RWPE2 (cell line): ENCODE results near the gene SPATA16.

Experiments used
- ATAC-seq: fragments of 200-7000 bp; cut with Tn5 transposase; 3 replicates; pipeline ENCODE4 v1.9.1; 2021; ENCODE audit warnings: low read depth
- DNase-seq: peaks from one replicate; pipeline ENCODE4 v3.0.0-alpha.2; 2020; ENCODE audit warnings: low spot score
- H3K27ac ChIP-seq: fragments of 450-650 bp; 2 replicates; pipeline ENCODE4 v1.5.1; 2017; ENCODE audit warnings: mild to moderate bottlenecking; ENCODE audit not compliant: poor library complexity, severe bottlenecking
- H3K27me3 ChIP-seq: fragments of 250-450 bp; sonication (Bioruptor Pico); 2 replicates; pipeline ENCODE4 v1.5.1; 2021; ENCODE audit warnings: mild to moderate bottlenecking, moderate library complexity; ENCODE audit not compliant: insufficient read depth, poor library complexity, severe bottlenecking
- H3K36me3 ChIP-seq: fragments of 250-450 bp; sonication (Bioruptor Pico); 2 replicates; pipeline ENCODE4 v1.5.1; 2020; ENCODE audit warnings: low read depth, mild to moderate bottlenecking, moderate library complexity
- H3K4me1 ChIP-seq: fragments of 250-450 bp; sonication (Bioruptor Pico); 2 replicates; pipeline ENCODE4 v1.5.1; 2021; ENCODE audit warnings: mild to moderate bottlenecking, moderate library complexity; ENCODE audit not compliant: insufficient read depth, poor library complexity, severe bottlenecking
- H3K4me3 ChIP-seq: fragments of 250-450 bp; sonication (Bioruptor Pico); 2 replicates; pipeline ENCODE4 v1.5.1; 2021; ENCODE audit warnings: mild to moderate bottlenecking, moderate library complexity; ENCODE audit not compliant: severe bottlenecking
- H3K9me3 ChIP-seq: fragments of 250-450 bp; sonication (Bioruptor Pico); 2 replicates; pipeline ENCODE4 v1.5.1; 2021; ENCODE audit warnings: mild to moderate bottlenecking, moderate library complexity; ENCODE audit not compliant: severe bottlenecking
- TF ChIP-seq, protein P1 (sequence below): fragments of 450-650 bp; IDR thresholded peaks from one replicate; pipeline ENCODE4 v1.5.1; 2017; ENCODE audit warnings: mild to moderate bottlenecking, moderate library complexity; ENCODE audit not compliant: poor library complexity, severe bottlenecking

Gene SPATA16

DNA sequence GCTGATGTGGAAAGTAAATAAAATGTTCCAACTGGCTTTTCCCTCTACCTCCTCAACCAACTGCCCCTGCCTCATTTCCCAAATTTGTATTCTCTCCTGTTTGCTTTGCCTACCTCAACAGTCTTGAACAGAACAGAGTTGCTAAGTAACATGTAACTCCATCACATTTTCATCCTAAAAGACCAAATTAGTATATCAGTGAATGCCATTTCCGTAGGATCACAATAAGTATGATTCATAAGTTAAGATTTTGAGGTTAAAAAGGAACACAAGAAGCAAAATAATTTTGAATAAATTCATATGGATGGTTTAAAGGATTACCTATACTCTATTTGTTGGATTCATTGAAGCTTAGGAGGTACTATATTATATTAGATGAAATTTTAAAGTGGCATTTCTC, 235.6 kb downstream of the SPATA16 start:
- H3K27me3 ChIP-seq: peaks cover 20% of the 10 kb centered on the region
- H3K27ac ChIP-seq: no peak overlapping the region
- H3K4me3 ChIP-seq: no peak overlapping the region
- TF ChIP-seq, protein P1, sequence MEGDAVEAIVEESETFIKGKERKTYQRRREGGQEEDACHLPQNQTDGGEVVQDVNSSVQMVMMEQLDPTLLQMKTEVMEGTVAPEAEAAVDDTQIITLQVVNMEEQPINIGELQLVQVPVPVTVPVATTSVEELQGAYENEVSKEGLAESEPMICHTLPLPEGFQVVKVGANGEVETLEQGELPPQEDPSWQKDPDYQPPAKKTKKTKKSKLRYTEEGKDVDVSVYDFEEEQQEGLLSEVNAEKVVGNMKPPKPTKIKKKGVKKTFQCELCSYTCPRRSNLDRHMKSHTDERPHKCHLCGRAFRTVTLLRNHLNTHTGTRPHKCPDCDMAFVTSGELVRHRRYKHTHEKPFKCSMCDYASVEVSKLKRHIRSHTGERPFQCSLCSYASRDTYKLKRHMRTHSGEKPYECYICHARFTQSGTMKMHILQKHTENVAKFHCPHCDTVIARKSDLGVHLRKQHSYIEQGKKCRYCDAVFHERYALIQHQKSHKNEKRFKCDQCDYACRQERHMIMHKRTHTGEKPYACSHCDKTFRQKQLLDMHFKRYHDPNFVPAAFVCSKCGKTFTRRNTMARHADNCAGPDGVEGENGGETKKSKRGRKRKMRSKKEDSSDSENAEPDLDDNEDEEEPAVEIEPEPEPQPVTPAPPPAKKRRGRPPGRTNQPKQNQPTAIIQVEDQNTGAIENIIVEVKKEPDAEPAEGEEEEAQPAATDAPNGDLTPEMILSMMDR: no peak
- DNase-seq: no peak
- H3K9me3 ChIP-seq: no peaks in the 10 kb centered on the region
- no peak for ATAC-seq
- H3K4me1 ChIP-seq: no peaks in the 10 kb centered on the region
- no peaks in the 10 kb centered on the region for H3K36me3 ChIP-seq

DNA sequence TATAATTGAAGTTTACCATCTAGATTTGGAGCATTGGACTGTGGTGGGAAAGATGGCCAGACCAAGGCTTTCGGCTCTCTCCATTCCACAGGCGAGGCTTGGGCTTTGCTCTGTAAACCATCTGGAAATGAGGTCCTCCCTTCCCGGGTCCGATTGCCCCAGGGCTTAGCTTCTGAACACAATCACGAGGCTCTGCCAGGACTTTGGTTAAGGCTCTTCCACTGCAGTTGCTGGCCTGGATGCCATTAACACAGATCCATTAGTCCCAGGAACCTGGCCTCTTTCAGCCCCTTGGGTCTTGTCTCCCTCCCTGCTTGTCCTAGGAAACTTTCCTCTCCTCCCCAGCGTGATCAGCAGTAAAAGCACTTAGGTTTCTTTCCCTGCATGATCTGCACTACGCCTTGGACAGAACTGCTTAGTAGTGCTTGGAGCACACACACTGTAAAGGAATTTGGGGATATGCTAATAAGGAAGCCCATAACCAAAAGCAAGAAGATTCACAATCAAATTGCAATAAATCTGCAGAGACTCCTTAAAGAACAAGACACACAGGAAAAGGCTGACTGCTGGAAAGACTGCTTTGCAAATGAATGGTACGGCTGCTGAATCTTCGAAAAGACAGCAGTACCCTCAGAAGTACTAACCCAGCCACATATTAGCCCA, 236.2 kb downstream of the SPATA16 start:
- no peaks in the 10 kb centered on the region for H3K4me1 ChIP-seq
- ATAC-seq (no peak), DNase-seq (no peak)
- H3K27ac ChIP-seq: no peak overlapping the region
- no peaks in the 10 kb centered on the region for H3K9me3 ChIP-seq
- no peak overlapping the region for H3K4me3 ChIP-seq
- TF ChIP-seq, protein P1: no peak
- H3K36me3 ChIP-seq: no peaks in the 10 kb centered on the region
- peaks cover 20% of the 10 kb centered on the region for H3K27me3 ChIP-seq

DNA sequence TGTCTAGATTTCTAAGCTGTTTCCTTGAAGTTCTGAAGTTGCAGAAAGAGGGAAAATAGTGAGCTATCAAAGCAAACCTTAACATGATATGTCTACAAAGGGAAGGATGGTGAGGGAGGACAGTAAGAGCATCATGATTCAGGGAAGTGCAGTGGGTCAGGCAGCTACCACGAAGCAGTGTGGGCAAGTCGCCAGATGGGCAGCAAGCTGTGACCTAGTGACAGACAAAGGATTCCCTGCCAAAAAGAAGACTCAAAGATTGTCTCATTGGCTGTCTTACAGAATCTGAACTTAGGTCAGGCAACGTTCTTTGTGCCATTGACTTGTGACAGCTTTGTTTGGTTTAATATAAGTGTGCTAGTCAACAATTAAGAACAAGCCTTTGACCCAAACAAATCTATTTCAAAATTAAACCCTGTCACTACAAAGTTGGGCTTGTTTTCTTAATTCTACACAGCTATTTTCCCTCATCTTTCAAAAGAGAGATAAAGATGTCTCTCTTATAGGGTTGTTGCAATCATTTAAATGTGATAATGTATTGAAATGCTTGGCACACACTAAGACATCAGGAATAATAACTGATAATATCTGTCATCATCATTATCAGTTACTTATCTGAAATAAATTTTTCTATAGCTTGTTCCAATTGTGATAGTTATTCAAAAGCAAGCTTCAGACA, 237.3 kb downstream of the SPATA16 start:
- no peak overlapping the region for H3K4me3 ChIP-seq
- no peak for DNase-seq
- no peaks in the 10 kb centered on the region for H3K4me1 ChIP-seq
- ATAC-seq: no peak
- no peaks in the 10 kb centered on the region for H3K36me3 ChIP-seq
- TF ChIP-seq, protein P1: no peak
- H3K27ac ChIP-seq: no peak overlapping the region
- H3K9me3 ChIP-seq: peaks cover 4% of the 10 kb centered on the region
- H3K27me3 ChIP-seq: peaks cover 20% of the 10 kb centered on the region

DNA sequence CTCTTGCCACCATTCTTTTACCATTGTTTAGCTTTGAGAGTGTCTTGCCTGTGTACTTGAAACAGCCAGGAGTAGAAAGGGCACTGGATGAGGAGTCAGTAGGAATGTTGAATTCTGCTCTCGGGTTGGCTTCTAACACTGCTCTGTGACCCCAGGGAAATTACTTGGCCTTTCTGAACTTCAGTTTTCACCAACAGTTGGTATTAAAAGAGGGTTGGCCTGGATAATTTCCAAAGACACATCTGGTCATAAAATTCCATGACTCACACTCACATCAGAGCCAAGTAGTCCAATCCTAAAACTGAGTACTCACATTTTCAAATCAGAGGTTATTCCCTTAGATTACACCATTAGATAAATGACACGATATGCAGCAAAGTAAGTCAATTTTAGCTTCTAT, 248.9 kb downstream of the SPATA16 start:
- TF ChIP-seq, protein P1: no peak
- Histone ChIP-seq H3K9me3 (no peaks in the 10 kb centered on the region), H3K36me3 (no peaks in the 10 kb centered on the region), H3K4me1 (no peaks in the 10 kb centered on the region), H3K27me3 (no peaks in the 10 kb centered on the region), H3K4me3 (no peak overlapping the region), H3K27ac (no peak overlapping the region)
- 0 out of 3 replicates have a peak, but pooled peaks have one; percentile 27 for ATAC-seq
- DNase-seq: no peak

DNA sequence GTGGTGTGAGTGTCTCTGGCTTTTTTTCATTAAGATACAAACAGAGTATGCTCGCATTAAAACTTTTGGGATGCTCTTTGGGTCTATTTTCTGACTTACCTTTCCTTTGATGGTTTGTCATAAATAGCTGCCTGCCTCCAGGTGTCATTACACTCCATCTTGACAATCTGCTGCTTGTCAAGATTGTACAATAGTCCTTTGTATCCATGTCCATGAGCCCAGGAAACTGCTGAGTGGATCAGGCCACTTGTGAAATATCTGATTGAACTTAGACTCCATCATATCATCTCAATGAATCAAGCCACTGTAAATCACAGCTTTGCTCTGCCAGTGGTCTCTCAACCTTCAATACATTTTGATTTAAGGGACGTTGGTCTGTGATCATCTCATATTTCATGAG, 255.3 kb downstream of the SPATA16 start:
- DNase-seq (no peak), ATAC-seq (no peak)
- Histone ChIP-seq H3K4me1 (no peaks in the 10 kb centered on the region), H3K4me3 (no peak overlapping the region), H3K9me3 (no peaks in the 10 kb centered on the region), H3K27me3 (no peaks in the 10 kb centered on the region), H3K27ac (no peak overlapping the region), H3K36me3 (no peaks in the 10 kb centered on the region)
- TF ChIP-seq, protein P1: no peak
